ENCODE results near the gene C11orf91.

DNA sequence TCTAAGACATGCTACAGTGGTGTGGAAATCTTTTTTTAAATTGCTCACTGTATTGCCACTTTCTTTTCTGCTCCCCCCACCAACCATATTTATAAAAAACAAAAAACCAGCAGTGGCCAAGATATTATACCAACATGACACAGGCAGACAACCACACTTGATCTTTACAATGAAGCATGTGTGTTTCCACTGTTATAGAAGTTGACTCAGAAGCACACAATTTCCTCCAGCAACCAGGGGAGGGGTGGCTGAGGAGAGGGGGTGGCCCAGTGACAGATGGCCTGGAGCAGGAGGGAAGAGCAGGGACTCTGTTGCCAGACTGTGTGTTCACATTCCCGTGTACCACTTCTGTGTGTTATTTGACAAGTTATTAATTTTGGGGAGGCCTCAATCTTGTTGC lies 20.8 kb upstream of the C11orf91 start:
- no peak for TF ChIP-seq CEBPB (IDR thresholded peaks at IDR 0.05; ENCODE audit: low read depth, low read length)
- TF ChIP-seq POLR2A (IDR thresholded peaks at IDR 0.05; ENCODE audit: control extremely low read depth in 1 of 2, low read depth in 2 of 2, low read length in 2 of 2) = no peak

Measured in H1 (cell line).